ENCODE measurements around the gene NDUFS5. TPM values are rescaled to one million over a fixed set of nuclear protein-coding genes. Genes with fewer than 3 reads are reported as not detected.

Gene NDUFS5
- total RNA-seq, 2 experiments from 2014 or later, result 150 to 220 TPM

GRCh38 chr1:39084191-39084590 is 58.0 kb downstream of the NDUFS5 start:
- Mint-ChIP-seq H3K4me3 (no peak overlapping the region), H3K4me1 (peaks cover 8% of the 10 kb centered on the region), H3K9me3 (ENCODE audit: low read depth) (no peaks in the 10 kb centered on the region), H3K27me3 (peaks cover 32% of the 10 kb centered on the region), H3K27ac (no peak overlapping the region), H3K36me3 (ENCODE audit: low read depth) (no peaks in the 10 kb centered on the region)
- ChIA-PET CTCF (interaction anchor here (2.4 kb wide), 1 partner anchor 14 kb away, joined by 8 read pairs; no protein-coding TSS in a partner anchor), POLR2A (no interaction called here)
- no peak for DNase-seq
- intact Hi-C loops (cut with DNase I, micrococcal nuclease), result loop anchor here in 1 of 2 experiments (10.0 kb wide), 1 partner anchor 89 kb away; the partner anchor contains the start of gene AKIRIN1
- ATAC-seq, result no peak

Other genes with a start within 250 kb of the NDUFS5 start
- 10 to 100 TPM; 15.8 to 19.0 TPM for gene RRAGC, start 166.6 kb upstream of the NDUFS5 start, total RNA-seq
- 10 to 100 TPM; 44.4 to 46.8 TPM for gene MYCBP, start 153.0 kb upstream of the NDUFS5 start, total RNA-seq
- gene GJA9, start 144.8 kb upstream of the NDUFS5 start, total RNA-seq, result not detected
- not detected for gene RHBDL2, start 84.5 kb upstream of the NDUFS5 start, total RNA-seq
- gene AKIRIN1, start 35.1 kb upstream of the NDUFS5 start, total RNA-seq, result 10 to 100 TPM; 65.7 to 86.0 TPM
- gene MACF1, start 178.3 kb downstream of the NDUFS5 start, total RNA-seq, result 100 to 1,000 TPM; 192 to 195 TPM

Measured in activated CD4-positive, alpha-beta T cell treated with anti-CD3 and anti-CD28 coated beads for 36 hours (primary cell).